ENCODE results near the gene SRGAP1. TPM values are rescaled to one million over a fixed set of nuclear protein-coding genes. Genes with fewer than 3 reads are reported as not detected.

Gene SRGAP1
- total and polyA plus RNA-seq, 8 donors: 9.6 to 15.6 (median 11.7) TPM

- intact Hi-C loops (cut with DNase I): no loop called here
- H3K27ac ChIP-seq: no peak overlapping the region
- H3K4me1 ChIP-seq: no peaks in the 10 kb centered on the region
- no peak overlapping the region for H3K4me3 ChIP-seq
- H3K9me3 ChIP-seq: no peaks in the 10 kb centered on the region
- no peak for TF ChIP-seq CTCF (IDR thresholded peaks at IDR 0.05)
- DNase-seq (no peak), ATAC-seq (no peak)
- H3K27me3 ChIP-seq: no peaks in the 10 kb centered on the region
- H3K36me3 ChIP-seq: peaks cover 0 to 6% of the 10 kb centered on the region in 2 donors
These were observed 174.0 kb downstream of the SRGAP1 start for GRCh38 chr12:64018524-64018923.

- ATAC-seq (no peak), DNase-seq (no peak)
- no peak for TF ChIP-seq CTCF (IDR thresholded peaks at IDR 0.05)
- Histone ChIP-seq H3K27ac (no peak overlapping the region), H3K4me1 (no peaks in the 10 kb centered on the region), H3K36me3 (peaks cover 0 to 6% of the 10 kb centered on the region in 2 donors), H3K27me3 (no peaks in the 10 kb centered on the region), H3K9me3 (no peaks in the 10 kb centered on the region), H3K4me3 (no peak overlapping the region)
- intact Hi-C loops (cut with DNase I): no loop called here
These were observed 174.6 kb downstream of the SRGAP1 start for GRCh38 chr12:64019101-64019500.

GRCh38 chr12:64019654-64020053, 175.2 kb downstream of the SRGAP1 start:
- no peak overlapping the region for H3K4me3 ChIP-seq
- H3K27ac ChIP-seq: no peak overlapping the region
- ATAC-seq (no peak), DNase-seq (no peak)
- H3K36me3 ChIP-seq: peaks cover 0 to 6% of the 10 kb centered on the region in 2 donors
- H3K27me3 ChIP-seq: no peaks in the 10 kb centered on the region
- no peak for TF ChIP-seq CTCF (IDR thresholded peaks at IDR 0.05)
- intact Hi-C loops (cut with DNase I): no loop called here
- no peaks in the 10 kb centered on the region for H3K9me3 ChIP-seq
- no peaks in the 10 kb centered on the region for H3K4me1 ChIP-seq

- Histone ChIP-seq H3K27ac (no peak overlapping the region), H3K9me3 (no peaks in the 10 kb centered on the region)
- intact Hi-C loops (cut with DNase I): no loop called here
These were observed 180.9 kb downstream of the SRGAP1 start for GRCh38 chr12:64025174-64025958.

More at GRCh38 chr12:64025174-64025958, 180.9 kb downstream of the SRGAP1 start:
- no peak for ATAC-seq
- no peak for TF ChIP-seq CTCF (IDR thresholded peaks at IDR 0.05)
- Histone ChIP-seq H3K36me3 (no peaks in the 10 kb centered on the region), H3K27me3 (no peaks in the 10 kb centered on the region), H3K4me1 (no peaks in the 10 kb centered on the region), H3K4me3 (no peak overlapping the region)
- no peak for DNase-seq
